ENCODE measurements around the gene RXRA.
"Not testable (repeated sequence)": the region's sequence is repeated elsewhere in the genome, so short reads cannot be mapped to it uniquely, and the experiment has no call there.

RXRA gene

DNA sequence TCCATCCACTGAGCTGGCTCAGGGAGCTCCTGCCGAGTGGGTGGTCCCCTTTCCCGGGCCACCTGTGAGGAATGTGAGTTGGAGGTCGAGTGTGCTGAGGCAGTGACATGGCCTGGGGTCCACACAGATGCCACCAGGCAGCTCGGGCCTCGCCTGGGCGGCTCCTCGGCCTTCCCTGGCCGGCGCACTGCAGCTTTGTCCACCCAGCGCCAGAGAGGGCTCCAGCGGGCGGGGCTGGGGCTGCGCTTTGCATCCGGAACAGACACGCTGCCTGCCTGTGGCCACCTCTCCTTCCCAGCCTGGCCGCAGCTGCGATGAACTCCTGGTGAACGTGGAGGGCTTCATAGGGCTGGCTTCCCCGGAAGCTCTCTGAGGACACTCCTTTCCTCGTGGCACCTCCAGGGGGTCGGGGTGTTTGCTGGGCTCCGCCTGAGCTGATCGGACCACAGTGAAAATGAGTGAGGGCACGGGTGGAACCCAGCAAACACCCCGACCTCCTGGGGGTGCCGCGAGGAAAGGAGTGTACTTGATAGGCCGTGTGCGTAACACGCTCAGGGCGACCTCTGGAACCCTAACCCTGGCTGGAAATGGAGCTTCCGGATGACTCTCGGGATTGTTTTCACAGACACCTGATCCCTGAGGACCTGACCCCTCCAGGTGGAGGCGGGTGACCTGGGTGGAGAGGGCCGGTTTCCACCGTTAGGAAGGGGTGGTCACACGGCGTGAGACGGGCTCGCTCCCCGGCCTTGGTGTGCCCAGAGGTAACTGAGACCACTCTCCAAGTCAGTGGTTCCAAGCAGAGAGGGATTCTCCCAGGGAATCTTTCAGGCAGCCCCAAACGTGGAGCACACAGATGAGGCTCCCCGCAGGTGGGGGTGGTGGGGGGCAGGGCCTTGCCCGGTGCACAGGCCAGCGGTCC lies 31.8 kb upstream of the RXRA start:
- DNase-seq = no peak

DNA sequence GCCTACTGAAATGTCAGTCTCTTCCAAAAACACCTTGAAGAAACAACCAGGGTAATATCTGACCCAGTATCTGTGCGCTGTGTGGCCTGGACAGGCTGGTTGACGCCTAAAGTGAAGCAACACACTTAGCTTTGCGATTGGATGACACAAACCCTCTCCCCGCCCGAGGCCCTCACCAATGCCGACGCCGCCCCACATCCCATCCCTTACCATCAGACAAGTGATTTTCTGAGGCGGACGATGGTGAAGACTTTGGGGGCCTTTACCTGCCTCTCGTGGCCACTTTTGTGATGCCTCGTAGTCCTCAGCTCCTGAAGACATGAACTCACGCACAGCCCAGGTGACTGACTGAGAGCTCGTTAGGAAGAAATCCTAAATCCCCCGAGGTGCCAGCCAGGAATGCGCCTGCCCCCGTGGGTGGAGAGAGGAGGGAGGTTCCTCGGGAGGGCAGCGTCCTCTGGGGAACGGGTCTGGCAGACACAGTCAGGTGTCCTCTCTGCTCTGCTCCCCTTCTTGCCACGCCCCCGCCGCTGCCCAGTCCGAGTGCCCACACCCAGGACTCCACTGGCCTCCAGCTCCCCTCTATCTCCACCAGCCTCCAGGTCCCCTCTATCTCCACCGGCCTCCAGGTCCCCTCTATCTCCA lies 31.0 kb upstream of the RXRA start:
- no peak for DNase-seq

DNA sequence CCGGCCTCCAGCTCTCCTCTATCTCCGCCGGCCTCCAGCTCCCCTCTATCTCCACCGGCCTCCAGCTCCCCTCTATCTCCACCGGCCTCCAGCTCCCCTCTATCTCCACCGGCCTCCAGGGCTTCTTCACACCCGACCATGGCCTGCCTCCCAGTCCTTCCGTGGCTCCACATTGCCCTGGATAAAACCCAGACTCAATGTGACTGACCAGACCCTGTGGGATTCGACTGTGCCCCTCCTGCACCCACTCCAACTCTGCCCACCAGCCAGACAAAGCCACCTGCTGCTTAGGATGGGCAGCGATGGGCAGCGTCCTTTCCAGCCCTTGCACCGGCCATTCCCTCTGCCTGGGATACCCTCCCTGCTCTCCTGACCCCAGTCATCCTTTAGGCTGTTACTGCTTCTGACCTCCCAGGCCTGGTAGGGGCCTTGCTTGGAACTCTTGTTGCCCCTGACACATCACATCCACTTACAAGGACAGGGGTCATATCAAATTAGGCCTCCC lies 30.5 kb upstream of the RXRA start:
- DNase-seq = no peak

DNA sequence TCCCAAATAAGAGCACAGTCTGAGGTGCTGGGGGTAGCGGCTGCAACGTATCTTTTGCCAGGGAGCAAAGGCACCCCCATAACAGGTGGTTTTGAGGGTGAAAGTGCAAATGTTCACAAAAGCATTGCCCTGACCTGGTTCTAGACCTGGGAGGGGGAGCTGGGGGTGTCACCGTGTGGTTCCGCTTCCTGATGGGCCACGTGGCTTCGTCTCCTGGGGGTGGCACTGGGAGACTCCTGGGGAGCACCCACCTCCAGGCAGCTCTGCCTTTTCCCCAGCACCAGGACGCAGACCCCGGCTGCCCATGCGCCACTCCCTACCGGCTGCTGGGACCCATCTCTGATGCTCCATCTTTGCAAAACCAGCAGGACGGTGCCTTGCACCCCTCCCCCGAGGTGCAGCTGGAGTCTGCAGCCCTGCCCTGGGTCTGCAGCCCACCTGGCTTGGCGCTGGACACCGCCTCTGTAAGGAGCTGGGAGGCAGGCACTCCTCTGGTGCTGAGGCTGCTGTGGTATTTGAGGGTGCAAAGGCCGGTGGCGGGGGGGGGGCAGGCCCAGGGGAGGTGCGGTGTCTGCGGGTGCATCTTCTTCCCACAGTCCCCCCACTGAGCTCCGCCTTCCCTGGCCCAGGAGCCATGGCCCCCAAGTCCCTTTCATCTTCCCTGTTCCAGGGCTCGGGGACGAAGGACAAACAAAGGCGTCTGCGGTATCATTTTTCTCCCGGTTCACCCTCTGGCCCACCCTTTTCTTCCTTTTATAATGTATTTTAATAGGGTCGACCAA lies 29.8 kb upstream of the RXRA start:
- DNase-seq = no peak

DNA sequence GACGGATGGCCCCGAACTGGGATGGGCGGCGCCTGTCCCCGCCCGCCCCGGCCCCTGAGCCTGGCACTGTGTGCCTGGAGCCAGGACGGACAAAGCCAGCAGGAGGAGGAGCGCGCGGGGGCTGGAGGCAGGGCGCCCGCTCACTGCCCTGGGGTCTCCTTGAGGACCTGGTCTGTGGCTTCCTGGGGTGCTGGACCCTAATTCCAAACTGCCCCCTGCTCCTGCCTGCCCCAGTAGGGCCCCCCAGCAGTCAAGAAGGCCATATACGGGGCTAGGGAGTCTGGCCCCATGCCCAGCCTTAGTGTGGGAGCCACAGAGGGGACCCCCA lies 29.2 kb upstream of the RXRA start:
- no peak for DNase-seq

DNA sequence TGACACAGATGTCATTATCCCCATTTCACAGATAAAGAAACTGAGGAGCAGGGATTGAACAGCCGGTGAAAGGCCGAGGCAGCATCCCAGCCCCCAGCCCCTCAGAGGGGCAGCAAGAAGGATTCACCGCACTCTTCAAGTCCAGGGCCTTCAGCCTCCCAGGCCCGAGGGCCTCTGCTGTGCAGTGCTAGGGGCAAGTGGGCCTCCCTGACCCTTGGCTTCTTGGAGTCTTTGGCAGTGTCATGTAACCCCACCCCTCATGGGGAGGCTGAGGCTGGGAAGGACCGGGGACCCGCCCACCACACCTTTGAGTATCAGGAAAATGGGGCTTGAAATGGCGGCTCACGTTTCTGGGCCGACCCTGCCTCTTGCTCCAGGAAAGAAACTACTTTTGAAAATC lies 28.7 kb upstream of the RXRA start:
- DNase-seq = no peak

DNA sequence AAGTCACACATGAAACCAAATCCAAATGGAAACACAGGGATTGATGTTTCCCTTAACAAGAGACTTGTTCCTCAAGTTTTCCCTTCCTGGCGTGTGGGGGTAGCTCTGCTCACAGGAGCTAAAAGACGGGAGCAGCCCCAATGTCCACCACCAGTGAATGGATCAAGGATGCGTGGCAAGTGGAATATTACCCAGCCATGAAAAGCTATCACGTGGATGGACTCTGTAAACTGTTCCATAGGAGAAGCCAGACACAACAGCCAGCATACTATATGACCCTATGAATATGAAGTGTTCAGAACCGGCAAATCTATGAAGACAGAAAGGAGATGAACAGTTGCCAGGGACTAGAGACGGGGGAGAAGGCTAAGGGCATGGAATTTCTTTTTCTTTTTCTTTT lies 28.3 kb upstream of the RXRA start:
- DNase-seq = no peak

DNA sequence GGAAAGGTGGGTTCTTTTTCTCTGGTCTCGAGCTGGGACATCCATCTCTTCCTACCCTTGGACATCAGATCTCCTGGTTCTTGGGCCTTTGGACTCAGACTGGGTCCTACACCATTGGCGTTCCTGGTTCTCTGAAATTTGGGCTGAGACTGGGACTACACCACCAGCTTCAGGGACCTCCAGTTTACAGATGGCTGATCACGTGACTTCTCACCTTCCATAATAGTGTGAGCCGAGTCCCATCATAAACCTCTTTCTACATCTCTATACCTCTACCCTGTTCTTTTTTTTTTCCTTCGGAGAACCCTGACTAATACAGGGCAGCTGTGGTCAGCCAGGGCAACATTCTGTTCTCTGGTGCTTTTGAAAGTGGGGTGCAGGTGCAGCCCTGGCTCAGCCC lies 27.2 kb upstream of the RXRA start:
- no peak for DNase-seq

DNA sequence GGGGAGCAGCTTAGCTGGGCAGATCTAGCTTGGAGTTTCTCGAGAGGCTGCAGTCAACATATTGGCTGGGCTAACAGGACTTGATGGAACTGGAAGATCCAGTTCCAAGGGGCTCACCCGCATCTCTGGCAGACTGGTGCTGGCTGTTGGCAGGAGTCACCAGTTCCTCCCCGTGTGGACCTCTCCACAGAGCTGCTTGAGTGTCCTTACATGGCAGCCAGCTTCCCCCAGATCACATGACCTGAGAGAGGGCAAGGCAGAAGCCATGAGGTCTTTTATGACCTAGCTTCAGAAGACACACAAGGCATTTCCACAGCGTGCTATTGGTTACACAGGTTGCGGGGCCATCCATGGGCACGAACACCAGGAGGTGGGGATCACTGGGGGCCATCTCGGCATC lies 26.4 kb upstream of the RXRA start:
- DNase-seq = no peak

DNA sequence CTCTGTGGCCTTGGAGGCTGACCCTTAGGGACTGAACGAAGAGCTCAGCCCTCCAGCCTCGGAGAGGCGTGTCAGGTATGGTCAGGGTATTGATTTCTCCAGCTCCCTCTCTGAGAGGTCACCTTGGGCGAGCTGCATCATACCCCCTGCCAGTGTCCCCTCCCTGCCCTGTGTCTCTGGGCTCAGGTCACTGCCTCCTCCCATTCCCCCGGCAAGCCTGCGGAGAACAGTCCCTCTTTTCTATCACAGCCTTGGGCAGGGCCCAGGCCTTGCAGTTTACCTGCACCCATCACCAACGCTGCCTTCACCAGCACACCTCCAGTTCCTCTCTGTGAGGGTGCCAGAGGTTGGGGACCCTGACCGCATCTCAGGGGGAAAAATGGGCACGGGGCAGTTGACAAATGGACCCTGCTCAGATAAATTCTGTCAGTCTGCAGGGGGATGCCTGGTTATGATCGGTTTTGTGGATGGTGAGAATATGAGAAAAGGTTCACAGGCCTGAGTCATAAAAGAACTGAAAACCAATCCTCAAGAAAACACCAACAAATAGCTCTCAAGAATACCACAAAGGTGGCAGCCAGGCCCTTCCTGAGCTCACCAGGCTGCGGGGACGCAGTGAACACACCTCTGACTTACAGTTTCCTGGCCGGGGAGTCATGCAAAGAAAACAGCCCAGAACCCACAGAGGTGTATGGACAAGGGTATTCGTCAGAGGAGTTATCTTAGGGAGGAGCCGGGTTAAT lies 24.7 kb upstream of the RXRA start:
- peak; percentile 55 to 63 for DNase-seq

DNA sequence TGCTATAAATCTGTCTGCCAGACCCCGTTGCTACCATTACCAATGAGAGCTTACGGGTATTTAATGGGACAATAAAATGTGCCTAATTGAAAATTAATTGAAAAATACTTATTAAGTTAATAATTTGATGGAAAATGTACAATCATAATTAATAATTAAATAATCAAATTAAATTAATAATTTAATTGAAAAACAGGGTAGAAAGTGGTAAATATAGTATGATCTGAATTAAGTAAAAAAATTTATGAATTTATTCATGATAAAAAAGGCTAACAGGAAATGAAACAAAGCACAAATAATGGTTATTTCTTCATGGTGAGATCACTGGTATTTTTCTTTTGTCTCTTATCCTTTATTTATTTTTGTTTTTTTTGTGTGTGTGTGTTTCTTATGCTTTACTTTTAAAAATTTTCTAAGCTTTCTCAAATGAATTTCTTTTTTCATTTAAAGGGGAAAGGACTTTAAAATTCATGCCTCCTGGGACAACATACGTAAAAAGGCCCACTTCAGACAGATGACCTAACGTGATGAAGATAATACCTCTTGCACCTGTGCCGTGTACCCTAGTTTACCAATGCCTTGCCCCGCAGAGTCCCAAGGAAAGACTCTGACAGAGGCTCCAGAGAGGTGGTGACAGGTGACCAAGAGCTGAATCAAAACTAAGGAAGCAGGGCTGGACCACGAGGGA lies 24.0 kb upstream of the RXRA start:
- DNase-seq = no peak

DNA sequence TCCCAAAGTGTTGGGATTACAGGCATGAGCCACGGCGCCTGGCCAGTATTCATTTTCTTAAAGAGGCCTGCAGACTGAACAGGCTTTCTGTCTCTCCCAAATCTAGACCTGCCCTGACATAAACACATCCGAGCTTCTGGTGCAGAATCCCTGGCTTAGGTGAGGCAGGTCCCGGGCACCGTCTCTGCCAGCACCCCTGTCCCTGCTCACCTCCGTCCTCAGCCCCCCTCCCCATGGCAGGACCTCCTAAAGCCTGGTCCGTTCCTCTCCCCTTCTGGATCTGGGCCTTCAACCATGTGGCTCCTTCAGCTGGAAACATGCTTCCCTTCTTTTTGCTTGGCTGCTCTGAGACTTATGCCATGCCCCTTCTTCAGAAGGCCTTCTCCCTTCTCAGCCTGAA lies 22.7 kb upstream of the RXRA start:
- no peak for DNase-seq

DNA sequence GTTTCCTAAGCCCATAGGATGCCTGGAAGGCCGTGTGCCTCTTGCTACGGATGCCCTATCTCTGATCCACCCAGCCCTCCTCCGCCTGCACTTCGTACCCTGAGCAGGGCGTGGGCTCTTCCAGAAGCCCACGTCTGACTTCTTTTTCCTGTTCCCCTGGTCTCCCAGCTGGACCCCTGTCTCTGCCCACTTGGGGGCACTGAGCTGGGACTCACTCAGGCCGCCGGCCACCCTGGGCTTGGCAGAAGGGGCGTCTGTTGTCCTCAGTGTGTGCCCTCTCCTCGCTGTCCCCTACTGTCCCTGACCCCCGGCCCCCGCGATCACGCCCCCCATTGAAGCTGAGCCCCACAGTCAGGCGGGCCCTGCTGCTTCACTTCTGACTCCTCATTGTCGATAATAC lies 22.0 kb upstream of the RXRA start:
- no peak for DNase-seq

DNA sequence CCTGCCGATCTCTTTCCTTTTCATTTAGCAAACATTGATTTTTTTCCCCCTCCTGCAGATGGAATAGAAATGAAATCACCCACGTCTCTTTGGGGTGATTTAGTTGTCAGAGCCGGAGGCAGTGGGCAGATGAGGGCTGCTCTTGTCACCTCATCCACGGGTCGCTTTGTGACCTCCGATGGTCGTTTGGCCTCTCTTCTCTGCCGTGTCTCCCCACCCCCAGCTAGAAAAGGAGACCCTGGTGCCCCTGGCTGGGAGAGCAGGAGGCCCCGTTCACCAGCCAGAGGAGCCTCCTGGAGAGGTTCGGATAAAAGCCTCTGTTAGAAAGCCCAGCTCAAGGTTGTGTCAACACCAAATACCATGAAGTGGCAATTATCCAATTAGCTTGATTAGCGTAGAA lies 21.6 kb upstream of the RXRA start:
- no peak for DNase-seq

DNA sequence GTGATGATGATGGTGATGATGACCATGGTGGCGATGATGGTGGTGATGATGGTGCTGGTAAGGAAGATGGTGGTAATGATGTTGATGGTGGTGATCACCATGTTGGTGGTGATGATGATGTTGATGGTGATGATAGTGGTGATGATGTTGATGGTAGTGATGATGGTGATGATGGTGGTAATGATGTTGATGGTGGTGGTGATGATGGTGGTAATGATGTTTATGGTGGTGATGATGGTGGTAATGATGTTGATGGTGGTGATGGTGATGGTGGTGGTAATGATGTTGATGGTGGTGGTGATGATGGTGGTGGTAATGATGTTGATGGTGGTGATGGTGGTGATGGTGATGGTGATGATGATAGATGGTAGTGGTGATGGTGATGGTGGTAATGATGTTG lies 20.7 kb upstream of the RXRA start:
- no peak for DNase-seq

DNA sequence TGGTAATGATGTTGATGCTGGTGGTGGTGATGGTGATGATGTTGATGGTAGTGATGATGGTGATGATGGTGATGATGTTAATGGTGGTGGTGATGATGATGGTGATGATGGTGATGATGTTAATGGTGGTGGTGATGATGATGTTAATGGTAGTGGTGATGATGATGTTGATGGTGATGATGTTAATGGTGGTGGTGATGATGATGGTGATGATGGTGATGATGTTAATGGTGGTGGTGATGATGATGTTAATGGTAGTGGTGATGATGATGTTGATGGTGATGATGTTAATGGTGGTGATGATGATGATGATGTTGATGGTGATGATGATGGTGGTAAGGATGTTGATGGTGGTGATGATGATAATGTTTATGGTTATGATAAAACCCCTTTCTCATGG lies 20.2 kb upstream of the RXRA start:
- not testable (repeated sequence) for DNase-seq

DNA sequence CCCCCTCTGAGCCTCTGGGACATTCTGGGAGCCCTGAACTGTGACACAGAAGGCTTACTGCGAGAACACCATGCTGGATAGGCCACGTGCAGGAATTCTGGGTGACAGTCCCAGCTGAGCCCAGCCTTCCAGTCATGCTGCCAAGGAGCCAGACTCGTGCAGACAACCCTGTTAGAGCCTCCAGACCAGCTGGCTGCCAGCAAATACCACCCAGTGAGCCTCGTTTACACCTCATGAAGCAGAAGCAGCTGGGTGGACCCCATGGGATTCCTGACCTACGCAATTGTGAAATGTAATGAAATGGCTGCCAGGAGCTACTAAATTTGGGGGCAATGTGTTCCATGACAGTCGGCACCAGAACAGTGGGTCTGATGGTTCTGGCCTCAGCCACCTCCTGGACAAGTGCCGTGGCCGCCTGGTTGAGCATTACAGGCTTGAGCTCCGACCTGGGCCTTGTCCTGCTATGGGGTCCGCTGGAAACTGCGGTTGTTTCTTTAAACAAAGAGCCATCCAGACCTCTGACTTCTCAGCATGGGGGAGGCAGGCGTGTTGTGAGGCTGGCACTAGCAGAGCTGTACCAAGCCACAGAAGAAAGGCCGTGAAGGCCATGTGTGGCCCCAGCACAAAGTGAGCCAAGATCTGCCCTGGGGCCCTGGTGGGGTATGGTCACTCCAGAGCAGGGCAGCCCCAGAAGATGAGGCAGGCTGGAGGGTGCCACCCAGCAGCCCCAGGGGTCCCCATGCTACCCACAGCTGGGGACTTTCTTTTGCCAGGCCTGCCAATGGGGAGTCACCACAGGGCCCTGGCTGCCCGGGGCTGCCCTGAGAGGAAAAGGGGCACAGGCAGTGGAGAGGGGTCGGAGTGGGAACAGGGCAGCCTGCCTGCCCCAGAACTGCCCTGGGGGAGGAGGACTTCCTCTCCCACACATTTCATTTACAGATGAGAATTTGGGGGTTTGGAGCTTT lies 19.3 kb upstream of the RXRA start:
- DNase-seq = no peak

DNA sequence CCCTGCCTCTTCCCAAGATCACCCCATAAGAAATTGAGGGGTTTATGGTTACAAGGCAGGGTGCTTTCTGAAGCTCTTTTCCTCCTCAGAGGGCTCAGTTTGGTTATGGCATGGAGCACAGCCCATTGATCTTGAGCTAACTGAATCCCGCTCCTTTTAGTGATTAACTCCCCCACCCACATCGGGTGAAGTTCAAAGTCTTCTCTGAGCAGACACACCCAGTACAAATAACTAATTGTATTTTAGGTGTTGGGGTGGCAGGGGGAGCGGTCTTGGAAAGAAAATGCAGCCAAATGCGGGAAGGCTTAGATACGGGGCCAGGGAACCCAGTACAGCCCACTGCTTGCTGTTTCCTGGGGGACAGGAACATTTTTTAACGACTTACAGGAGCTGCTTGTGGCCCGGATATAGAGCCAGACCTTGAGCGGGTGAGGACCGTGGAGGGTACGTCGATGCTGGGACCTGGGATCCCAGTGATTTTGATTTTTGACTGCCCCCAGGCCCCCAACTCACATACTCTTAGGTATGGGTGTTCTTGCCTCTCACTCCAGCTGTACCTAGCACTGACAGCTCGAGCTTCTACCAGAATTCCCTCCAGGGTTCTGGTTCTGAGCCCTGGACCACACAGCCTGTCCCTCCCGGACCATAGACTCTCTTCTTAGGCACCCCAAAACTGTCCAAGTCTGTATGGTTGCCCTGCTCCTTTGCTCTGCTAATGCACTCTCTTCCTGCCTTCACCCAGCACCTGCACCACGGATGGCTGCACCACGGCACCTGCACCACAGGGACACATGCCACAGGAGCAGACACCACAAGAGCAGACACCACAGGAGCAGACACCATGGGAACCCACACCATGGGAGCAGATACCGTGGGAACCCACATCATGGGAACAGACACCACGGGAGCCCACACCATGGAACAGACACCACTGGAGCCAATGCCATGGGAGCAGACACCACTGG lies 18.3 kb upstream of the RXRA start:
- no peak for DNase-seq

DNA sequence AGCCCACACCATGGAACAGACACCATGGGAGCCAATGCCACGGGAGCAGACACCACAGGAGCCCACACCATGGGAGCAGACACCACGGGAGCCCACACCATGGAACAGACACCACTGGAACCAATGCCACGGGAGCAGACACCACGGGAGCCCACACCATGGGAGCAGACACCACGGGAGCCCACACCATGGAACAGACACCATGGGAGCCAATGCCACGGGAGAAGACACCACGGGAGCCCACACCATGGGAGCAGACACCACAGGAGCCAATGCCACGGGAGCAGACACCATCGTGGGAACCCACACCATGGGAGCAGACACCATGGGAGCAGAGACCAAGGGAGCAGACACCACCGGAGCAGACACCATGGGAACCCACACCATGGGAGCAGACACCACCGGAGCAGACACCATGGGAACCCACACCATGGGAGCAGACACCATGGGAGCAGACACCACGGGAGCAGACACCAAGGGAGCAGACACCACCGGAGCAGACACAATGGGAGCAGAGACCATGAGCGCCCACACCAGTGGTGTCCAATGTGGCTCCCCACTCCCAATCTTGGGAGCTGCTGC lies 17.5 kb upstream of the RXRA start:
- DNase-seq = not testable (repeated sequence)

Data from CD4-positive, alpha-beta T cell treated with Interleukin-4 for 1 hour (primary cell).